H1 (cell line): ENCODE measurements around the gene ARAP2. TPM values are rescaled to one million over a fixed set of nuclear protein-coding genes. Genes with fewer than 3 reads are reported as not detected.

Experiments used
- CTCF ChIA-PET: fragments of 300-600 bp; sonication (Branson Sonifier 250); formaldehyde crosslinking; loops from one replicate; lab custom pipeline; 2021; ENCODE audit not compliant: partially characterized antibody; lab: Charles Lee
- POLR2A ChIA-PET: fragments of 300-600 bp; sonication (Branson Sonifier 250); formaldehyde crosslinking; loops from one replicate; lab custom pipeline; 2021; ENCODE audit warnings: inconsistent platforms; ENCODE audit not compliant: partially characterized antibody; lab: Charles Lee
- DNase-seq, 2 experiments: peaks; one replicate each; pipeline versions ENCODE4 v3.0.0 to v3.0.0-alpha.2; 2010 to 2022; ENCODE audit warnings: low spot score in 2 of 2, low read depth in 1 of 2, mixed read lengths in 1 of 2
- FAIRE-seq: peaks from 2 replicates; lab custom pipeline; 2011; peaks lifted over from hg19 to GRCh38; lab: Jason Lieb, UNC
- H2AFZ ChIP-seq: 2 replicates; pipeline ENCODE4 v1.8.1; 2012; ENCODE audit warnings: low read length, inconsistent platforms
- H2AK5ac ChIP-seq: 2 replicates; pipeline ENCODE4 v1.6.1; 2013; ENCODE audit warnings: low read depth, low read length
- H2BK120ac ChIP-seq: replicated peaks from 2 replicates; pipeline ENCODE3; 2013; ENCODE audit warnings: low read depth, low read length, inconsistent platforms
- H2BK12ac ChIP-seq: 2 replicates; pipeline ENCODE4 v1.6.1; 2013; ENCODE audit warnings: low read depth, low read length
- H2BK15ac ChIP-seq: 2 replicates; pipeline ENCODE4 v1.6.1; 2013; ENCODE audit warnings: low read length
- H2BK20ac ChIP-seq: 2 replicates; pipeline ENCODE4 v1.6.1; 2013; ENCODE audit warnings: low read length
- H2BK5ac ChIP-seq: 2 replicates; pipeline ENCODE4 v1.6.1; 2013; ENCODE audit warnings: low read depth, low read length
- H3K14ac ChIP-seq: 2 replicates; pipeline ENCODE4 v1.6.1; 2013; ENCODE audit warnings: inconsistent platforms; ENCODE audit not compliant: insufficient read length
- H3K18ac ChIP-seq: 2 replicates; pipeline ENCODE4 v1.6.1; 2013; ENCODE audit warnings: low read length; ENCODE audit errors: extremely low read depth
- H3K23ac ChIP-seq: 2 replicates; pipeline ENCODE4 v1.6.1; 2013; ENCODE audit warnings: inconsistent platforms; ENCODE audit not compliant: insufficient read length
- H3K23me2 ChIP-seq: 2 replicates; pipeline ENCODE4 v1.6.1; 2013; ENCODE audit warnings: low read depth, low read length
- H3K27ac ChIP-seq: 2 replicates; pipeline ENCODE4 v1.6.1; 2011; ENCODE audit warnings: low read depth, low read length, inconsistent platforms
- H3K27me3 ChIP-seq, 4 experiments: replicated peaks in 1 of 4; 1 replicate in 1 of 4; 2 replicates in 3 of 4; pipeline versions ENCODE4 v1.6.1 to v1.8.1; 2011 to 2013; ENCODE audit warnings: low read length in 3 of 4, mild to moderate bottlenecking in 3 of 4, inconsistent platforms in 2 of 4, mixed read lengths in 2 of 4, moderate library complexity in 1 of 4; ENCODE audit not compliant: control insufficient read depth in 3 of 4, insufficient read depth in 3 of 4; ENCODE audit errors: extremely low read depth in 1 of 4
- H3K36me3 ChIP-seq, 4 experiments: 2 replicates each; pipeline versions ENCODE4 v1.6.1 to v1.8.1; 2011 to 2013; ENCODE audit warnings: mild to moderate bottlenecking in 4 of 4, low read length in 3 of 4, moderate library complexity in 2 of 4, control low read depth in 1 of 4, inconsistent platforms in 1 of 4; ENCODE audit not compliant: insufficient read depth in 4 of 4, control insufficient read depth in 2 of 4
- H3K4ac ChIP-seq: replicated peaks from 2 replicates; pipeline ENCODE3; 2013; ENCODE audit warnings: low read length, low read depth, mixed read lengths, inconsistent platforms; ENCODE audit not compliant: insufficient read length
- H3K4me1 ChIP-seq, 4 experiments: replicated peaks in 1 of 4; 1 replicate in 1 of 4; 2 replicates in 3 of 4; pipeline versions ENCODE4 v1.6.1 to v1.8.1; 2011 to 2013; ENCODE audit warnings: low read length in 3 of 4, inconsistent platforms in 2 of 4, mixed read lengths in 1 of 4; ENCODE audit not compliant: insufficient read depth in 4 of 4, control insufficient read depth in 3 of 4
- H3K4me2 ChIP-seq, 2 experiments: 2 replicates each; pipeline versions ENCODE4 v1.6.1 to v1.8.1; 2011 to 2013; ENCODE audit warnings: low read depth in 2 of 2, low read length in 2 of 2, control low read depth in 1 of 2, inconsistent platforms in 1 of 2, mild to moderate bottlenecking in 1 of 2; ENCODE audit not compliant: insufficient read depth in 1 of 2
- H3K4me3 ChIP-seq, 4 experiments: fragments of 200-600, 300-600 bp in 1 of 4; sonication (generic), shearing (Covaris generic), sonication (Bioruptor Twin) in 1 of 4; 2 replicates each; pipeline versions ENCODE4 v1.5.1 to v1.8.1; 2011 to 2016; ENCODE audit warnings: low read length in 4 of 4, low read depth in 3 of 4, control low read depth in 2 of 4, inconsistent platforms in 2 of 4, mild to moderate bottlenecking in 2 of 4, mixed read lengths in 1 of 4, moderate library complexity in 1 of 4; ENCODE audit not compliant: insufficient read depth in 2 of 4; ENCODE audit errors: extremely low read depth in 1 of 4
- H3K56ac ChIP-seq: replicated peaks from 2 replicates; pipeline ENCODE3; 2013; ENCODE audit warnings: low read depth, mild to moderate bottlenecking, mixed read lengths, low read length, inconsistent platforms; ENCODE audit not compliant: insufficient read length
- H3K79me1 ChIP-seq: 2 replicates; pipeline ENCODE4 v1.6.1; 2013; ENCODE audit warnings: low read depth, low read length, control low read depth
- H3K79me2 ChIP-seq, 2 experiments: 2 replicates each; pipeline versions ENCODE4 v1.6.1 to v1.8.1; 2012 to 2013; ENCODE audit warnings: low read length in 2 of 2, mild to moderate bottlenecking in 2 of 2, inconsistent platforms in 1 of 2; ENCODE audit not compliant: insufficient read depth in 2 of 2, control insufficient read depth in 1 of 2
- H3K9ac ChIP-seq, 4 experiments: replicated peaks in 1 of 4; 1 replicate in 1 of 4; 2 replicates in 3 of 4; pipeline versions ENCODE4 v1.6.1 to v1.8.1; 2011 to 2013; ENCODE audit warnings: low read depth in 3 of 4, low read length in 3 of 4, control low read depth in 2 of 4, mild to moderate bottlenecking in 2 of 4, moderate library complexity in 2 of 4, inconsistent platforms in 1 of 4; ENCODE audit errors: extremely low read depth in 1 of 4
- H3K9me3 ChIP-seq, 2 experiments: 2 replicates each; pipeline versions ENCODE4 v1.6.1 to v1.8.1; 2012 to 2013; ENCODE audit warnings: mild to moderate bottlenecking in 2 of 2, moderate library complexity in 2 of 2, control low read depth in 1 of 2, inconsistent platforms in 1 of 2, low read depth in 1 of 2, low read length in 1 of 2, mixed read lengths in 1 of 2; ENCODE audit not compliant: insufficient read depth in 2 of 2
- H4K20me1 ChIP-seq, 2 experiments: replicated peaks in 1 of 2; 2 replicates each; pipeline versions ENCODE3 to v1.8.1; 2011 to 2013; ENCODE audit warnings: inconsistent platforms in 2 of 2, low read length in 2 of 2, mild to moderate bottlenecking in 1 of 2; ENCODE audit not compliant: insufficient read depth in 2 of 2, control insufficient read depth in 1 of 2
- H4K5ac ChIP-seq: 2 replicates; pipeline ENCODE4 v1.6.1; 2013; ENCODE audit warnings: low read length, low read depth, mixed read lengths, inconsistent platforms; ENCODE audit not compliant: insufficient read length
- H4K8ac ChIP-seq: 2 replicates; pipeline ENCODE4 v1.8.0; 2013; ENCODE audit warnings: mild to moderate bottlenecking, moderate library complexity, low read length, inconsistent platforms; ENCODE audit not compliant: insufficient read depth; ENCODE audit errors: extremely low read depth
- H4K91ac ChIP-seq: replicated peaks from 2 replicates; pipeline ENCODE3; 2013; ENCODE audit warnings: low read length, mixed read lengths, inconsistent platforms; ENCODE audit not compliant: insufficient read length
- ATF2 ChIP-seq: IDR thresholded peaks from 2 replicates; pipeline ENCODE4 v1.6.1; 2012; ENCODE audit warnings: low read length, inconsistent platforms
- CEBPB ChIP-seq: IDR thresholded peaks from 2 replicates; pipeline ENCODE4 v1.6.1; 2012; ENCODE audit warnings: low read depth, low read length
- CHD2 ChIP-seq: IDR thresholded peaks from 2 replicates; pipeline ENCODE4 v1.6.1; 2012; ENCODE audit warnings: low read length, improper control_type of control experiment
- GTF2F1 ChIP-seq: IDR thresholded peaks from 2 replicates; pipeline ENCODE4 v1.6.1; 2012; ENCODE audit warnings: low read depth, low read length, improper control_type of control experiment, borderline replicate concordance
- KDM5A ChIP-seq: fragments of 200-600 bp; IDR thresholded peaks from 2 replicates; pipeline ENCODE4 v1.7.1; 2012; ENCODE audit warnings: mild to moderate bottlenecking, low read length, inconsistent platforms, mixed read lengths
- SAP30 ChIP-seq: fragments of 300-600 bp; sonication (generic); IDR thresholded peaks from 2 replicates; pipeline ENCODE4 v1.7.1; 2012; ENCODE audit warnings: low read length, moderate library complexity, mild to moderate bottlenecking, inconsistent platforms; ENCODE audit not compliant: insufficient read depth, insufficient replicate concordance
- WGBS, 2 experiments: shearing (Covaris generic) in 1 of 2; methylation state at CpG; one replicate each; pipeline versions ENCODE4 v1.1.6 to v1.1.7; 2013 to 2015; ENCODE audit warnings: low lambda C conversion rate in 2 of 2, mixed read lengths in 2 of 2, inconsistent platforms in 1 of 2, low coverage in 1 of 2, missing lambda C conversion rate in 1 of 2; ENCODE audit not compliant: insufficient replicate concordance in 2 of 2, insufficient coverage in 1 of 2, insufficient read length in 1 of 2; ENCODE audit errors: extremely low coverage in 1 of 2, missing lambda C conversion rate in 1 of 2; 5-methylcytosine and 5-hydroxymethylcytosine counted together
- polyA plus RNA-seq, 7 experiments: library from polyadenylated mRNA; depleted of rRNA in 3 of 7; stranded (reverse) in 5 of 7; unstranded in 2 of 7; fragments of >200 nt in 5 of 7; fragments of 200-250 nt in 2 of 7; gene quantifications; 1 replicate in 5 of 7; 2 replicates in 1 of 7; 4 replicates in 1 of 7; pipeline versions ENCODE4 v1.2.1 to v1.2.3, GENCODE V29; 2011 to 2013; ENCODE audit warnings: missing spikeins in 2 of 7, mixed read lengths in 2 of 7
- total RNA-seq: library from RNA; stranded (reverse); fragmentation: NEBNext Ultra II Directional; extraction: Animal tissue kit (Norgen Biotek cat#: 25700); gene quantifications from 2 replicates; pipeline ENCODE4 v1.2.1, GENCODE V29; 2021

The ARAP2 gene
- total and polyA plus RNA-seq, 2 of the 8 experiments (the other 6 are each of a cell fraction or from before 2014, with no cell fraction given) = 0.15 to 2.3 TPM

DNA sequence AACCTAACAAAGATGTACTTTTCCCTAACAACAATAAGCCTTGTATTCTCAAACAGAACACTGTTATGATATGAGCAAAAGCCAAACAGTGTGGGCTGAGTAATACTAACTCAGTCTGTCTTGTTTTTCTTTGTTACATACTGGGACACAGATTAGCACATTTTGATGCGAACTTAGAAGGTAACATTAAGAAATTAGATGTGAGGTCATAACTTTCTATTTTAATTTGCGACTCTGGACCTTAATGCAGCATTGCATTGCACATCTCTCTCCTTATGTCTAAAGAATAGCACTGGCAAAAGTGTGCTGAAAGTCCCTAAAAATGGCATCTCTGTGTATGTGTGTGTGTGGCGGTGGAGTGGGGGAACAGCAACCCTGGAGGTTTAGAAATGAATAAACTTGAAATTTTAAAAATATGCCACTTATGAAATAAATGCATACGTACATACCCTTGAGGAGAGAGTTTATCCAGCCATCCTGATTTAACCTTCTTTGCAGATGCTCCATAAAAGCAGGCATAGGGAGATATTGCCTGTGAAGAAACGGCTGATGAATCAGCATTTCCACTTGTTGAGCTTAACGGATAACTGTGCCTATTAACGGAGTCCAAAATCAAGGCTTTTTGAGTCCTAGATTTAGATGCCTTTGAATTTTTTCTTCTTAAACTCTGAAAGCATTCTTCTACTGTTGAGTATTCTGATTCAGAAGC is 34.2 kb downstream of the ARAP2 start:
- no peak overlapping the region for H2AFZ ChIP-seq
- H2AK5ac ChIP-seq = no peak overlapping the region
- H3K4ac ChIP-seq = no peak overlapping the region
- no peak overlapping the region for H4K91ac ChIP-seq
- no peak overlapping the region for H3K4me3 ChIP-seq
- no peaks in the 10 kb centered on the region for H3K4me1 ChIP-seq
- H3K27ac ChIP-seq = no peak overlapping the region
- no peak overlapping the region for H2BK15ac ChIP-seq
- H3K9me3 ChIP-seq = no peaks in the 10 kb centered on the region
- no peak overlapping the region for H4K8ac ChIP-seq
- 74% methylated on average over 7 of the region's 7 CpGs; no CpG with 5 or more reads in 1 of the 2 experiments for WGBS, 2 experiments
- no peaks in the 10 kb centered on the region for H3K79me1 ChIP-seq
- ChIA-PET POLR2A (no interaction called here), CTCF (no interaction called here)
- H3K23me2 ChIP-seq = no peaks in the 10 kb centered on the region
- H3K56ac ChIP-seq = no peak overlapping the region
- H3K36me3 ChIP-seq = no peaks in the 10 kb centered on the region
- H2BK5ac ChIP-seq = no peak overlapping the region
- no peaks in the 10 kb centered on the region for H4K20me1 ChIP-seq
- no peaks in the 10 kb centered on the region for H3K79me2 ChIP-seq
- no peak overlapping the region for H3K4me2 ChIP-seq
- FAIRE-seq = no peak
- no peak for DNase-seq
- no peak overlapping the region for H4K5ac ChIP-seq
- H2BK12ac ChIP-seq = no peak overlapping the region
- no peak overlapping the region for H3K23ac ChIP-seq
- no peaks in the 10 kb centered on the region for H3K27me3 ChIP-seq
- no peak overlapping the region for H2BK120ac ChIP-seq
- H3K18ac ChIP-seq = no peak overlapping the region
- H2BK20ac ChIP-seq = no peak overlapping the region
- H3K9ac ChIP-seq = no peak overlapping the region
- H3K14ac ChIP-seq = no peak overlapping the region
- TF ChIP-seq ATF2 (no peak), KDM5A (no peak), SAP30 (no peak), CHD2 (no peak), CEBPB (no peak), GTF2F1 (no peak)
